H9 (cell line): Measurements from ENCODE around the gene KCTD18. TPM values are rescaled to one million over a fixed set of nuclear protein-coding genes. Genes with fewer than 3 reads are reported as not detected.

Source experiments
- DNase-seq: peaks from one replicate; pipeline ENCODE4 v3.0.0-alpha.2; 2017
- H2AFZ ChIP-seq: one replicate; pipeline ENCODE4 v1.6.1; 2013; ENCODE audit warnings: mild to moderate bottlenecking, low read length, control low read depth, moderate library complexity
- H2AK5ac ChIP-seq: 2 replicates; pipeline ENCODE4 v1.6.1; 2013; ENCODE audit warnings: low read length, control low read depth, mixed read lengths; ENCODE audit not compliant: insufficient read length
- H2BK120ac ChIP-seq: one replicate; pipeline ENCODE4 v1.6.1; 2013; ENCODE audit warnings: low read depth, mild to moderate bottlenecking, low read length, control low read depth, inconsistent platforms; ENCODE audit not compliant: poor library complexity, severe bottlenecking
- H2BK12ac ChIP-seq: 2 replicates; pipeline ENCODE4 v1.6.1; 2013; ENCODE audit warnings: low read length, control low read depth, mixed read lengths, low read depth; ENCODE audit not compliant: insufficient read length
- H2BK15ac ChIP-seq: 2 replicates; pipeline ENCODE4 v1.6.1; 2013; ENCODE audit warnings: low read depth, low read length, control low read depth
- H2BK20ac ChIP-seq: one replicate; pipeline ENCODE4 v1.6.1; 2013; ENCODE audit warnings: low read depth, mild to moderate bottlenecking, low read length, control low read depth, inconsistent platforms; ENCODE audit not compliant: poor library complexity, severe bottlenecking
- H2BK5ac ChIP-seq: 2 replicates; pipeline ENCODE4 v1.6.1; 2013; ENCODE audit warnings: low read length, control low read depth, mixed read lengths; ENCODE audit not compliant: insufficient read length
- H3K14ac ChIP-seq: 2 replicates; pipeline ENCODE4 v1.6.1; 2013; ENCODE audit warnings: low read length, control low read depth; ENCODE audit not compliant: insufficient read depth
- H3K18ac ChIP-seq: 2 replicates; pipeline ENCODE4 v1.6.1; 2013; ENCODE audit warnings: low read depth, mild to moderate bottlenecking, mixed read lengths, low read length, control low read depth; ENCODE audit not compliant: insufficient read length
- H3K23ac ChIP-seq: 2 replicates; pipeline ENCODE4 v1.6.1; 2013; ENCODE audit warnings: low read length, control low read depth, mixed read lengths, low read depth; ENCODE audit not compliant: insufficient read length
- H3K23me2 ChIP-seq: 2 replicates; pipeline ENCODE4 v1.6.1; 2013; ENCODE audit warnings: low read depth, mild to moderate bottlenecking, mixed read lengths, low read length, control low read depth; ENCODE audit not compliant: insufficient read length, poor library complexity, severe bottlenecking
- H3K27ac ChIP-seq: 2 replicates; pipeline ENCODE4 v1.5.1; 2013; ENCODE audit warnings: low read length, control low read depth, mixed read lengths, low read depth; ENCODE audit not compliant: insufficient read length
- H3K27me3 ChIP-seq: 2 replicates; pipeline ENCODE4 v1.6.1; 2013; ENCODE audit warnings: low read length, control low read depth, inconsistent platforms; ENCODE audit not compliant: insufficient read depth
- H3K4ac ChIP-seq: 2 replicates; pipeline ENCODE4 v1.6.1; 2013; ENCODE audit warnings: low read depth, mild to moderate bottlenecking, control low read depth, inconsistent platforms, low read length, moderate library complexity
- H3K4me1 ChIP-seq: 2 replicates; pipeline ENCODE4 v1.6.1; 2013; ENCODE audit warnings: low read length, control low read depth, inconsistent platforms; ENCODE audit not compliant: insufficient read depth
- H3K4me2 ChIP-seq: 2 replicates; pipeline ENCODE4 v1.6.1; 2013; ENCODE audit warnings: low read length, control low read depth, mixed read lengths; ENCODE audit not compliant: insufficient read length, insufficient read depth
- H3K56ac ChIP-seq: 2 replicates; pipeline ENCODE4 v1.6.1; 2013; ENCODE audit warnings: low read depth, mild to moderate bottlenecking, mixed read lengths, low read length, control low read depth; ENCODE audit not compliant: insufficient read length
- H3K79me1 ChIP-seq: 2 replicates; pipeline ENCODE4 v1.6.1; 2013; ENCODE audit warnings: low read depth, mild to moderate bottlenecking, moderate library complexity, low read length, control low read depth, inconsistent platforms; ENCODE audit not compliant: insufficient read depth, poor library complexity, severe bottlenecking
- H3K79me2 ChIP-seq: 2 replicates; pipeline ENCODE4 v1.6.1; 2013; ENCODE audit warnings: low read length, control low read depth, inconsistent platforms; ENCODE audit not compliant: insufficient read depth
- H3K9ac ChIP-seq: 2 replicates; pipeline ENCODE4 v1.6.1; 2013; ENCODE audit warnings: low read length, control low read depth, mixed read lengths; ENCODE audit not compliant: insufficient read length; ENCODE audit errors: extremely low read depth
- H3K9me3 ChIP-seq: one replicate; pipeline ENCODE4 v1.6.1; 2013; ENCODE audit warnings: low read depth, low read length, inconsistent platforms; ENCODE audit not compliant: control insufficient read depth
- H3T11ph ChIP-seq: one replicate; pipeline ENCODE4 v1.6.1; 2013; ENCODE audit warnings: mild to moderate bottlenecking, low read length, control low read depth, inconsistent platforms
- H4K20me1 ChIP-seq: one replicate; pipeline ENCODE4 v1.6.1; 2013; ENCODE audit not compliant: control insufficient read depth, insufficient read length, insufficient read depth
- H4K5ac ChIP-seq: 2 replicates; pipeline ENCODE4 v1.6.1; 2013; ENCODE audit warnings: low read depth, mild to moderate bottlenecking, mixed read lengths, low read length, control low read depth; ENCODE audit not compliant: insufficient read length
- H4K8ac ChIP-seq: replicated peaks from 2 replicates; pipeline ENCODE4 v1.6.1; 2013; ENCODE audit warnings: low read length, control low read depth, mixed read lengths, low read depth; ENCODE audit not compliant: insufficient read length
- H4K91ac ChIP-seq: 2 replicates; pipeline ENCODE4 v1.6.1; 2013; ENCODE audit warnings: low read depth, mild to moderate bottlenecking, moderate library complexity, mixed read lengths, low read length, control low read depth; ENCODE audit not compliant: insufficient read length
- H3K27ac Mint-ChIP-seq, 3 experiments: 2 replicates in 2 of 3; 3 replicates in 1 of 3; pipeline ENCODE4 v1.8.0; 2020 to 2021; ENCODE audit warnings: mixed read lengths in 3 of 3, mild to moderate bottlenecking in 1 of 3, moderate library complexity in 1 of 3
- H3K27me3 Mint-ChIP-seq: 2 replicates; pipeline ENCODE4 v1.8.0; 2021; ENCODE audit warnings: low read depth, mild to moderate bottlenecking, moderate library complexity, mixed read lengths
- H3K36me3 Mint-ChIP-seq, 3 experiments: 2 replicates in 2 of 3; 3 replicates in 1 of 3; pipeline ENCODE4 v1.8.0; 2020 to 2021; ENCODE audit warnings: low read depth in 3 of 3, mixed read lengths in 3 of 3; ENCODE audit not compliant: insufficient read depth in 1 of 3
- H3K4me1 Mint-ChIP-seq, 2 experiments: 2 replicates each; pipeline ENCODE4 v1.8.0; 2020; ENCODE audit warnings: mixed read lengths in 2 of 2
- H3K4me3 Mint-ChIP-seq, 2 experiments: 2 replicates in 1 of 2; 3 replicates in 1 of 2; pipeline ENCODE4 v1.8.0; 2020 to 2021; ENCODE audit warnings: mild to moderate bottlenecking in 2 of 2, mixed read lengths in 2 of 2, moderate library complexity in 1 of 2
- H3K9me3 Mint-ChIP-seq, 2 experiments: 2 replicates in 1 of 2; 3 replicates in 1 of 2; pipeline ENCODE4 v1.8.0; 2020; ENCODE audit warnings: mild to moderate bottlenecking in 2 of 2, mixed read lengths in 2 of 2, moderate library complexity in 1 of 2
- WGBS: extraction: QIAGEN DNeasy Blood & Tissue Kit; methylation state at CpG from one replicate; pipeline ENCODE4 v1.1.7; 2013; ENCODE audit warnings: missing lambda C conversion rate, low lambda C conversion rate, mixed read lengths; ENCODE audit not compliant: insufficient read length; ENCODE audit errors: extremely low coverage; 5-methylcytosine and 5-hydroxymethylcytosine counted together
- total RNA-seq: library from RNA; stranded (reverse); gene quantifications from 2 replicates; pipeline ENCODE4 v1.2.1, GENCODE V29; 2021
- TF ChIP-seq, protein P1 (sequence below): fragments of 200-600 bp; sonication (generic); conservative IDR thresholded peaks from 3 replicates; pipeline ENCODE4 v1.8.0; 2021; ENCODE audit warnings: antibody characterized with exemption, mild to moderate bottlenecking

The KCTD18 gene
- total RNA-seq, 1 experiment from 2014 or later: 4.9 TPM

DNA sequence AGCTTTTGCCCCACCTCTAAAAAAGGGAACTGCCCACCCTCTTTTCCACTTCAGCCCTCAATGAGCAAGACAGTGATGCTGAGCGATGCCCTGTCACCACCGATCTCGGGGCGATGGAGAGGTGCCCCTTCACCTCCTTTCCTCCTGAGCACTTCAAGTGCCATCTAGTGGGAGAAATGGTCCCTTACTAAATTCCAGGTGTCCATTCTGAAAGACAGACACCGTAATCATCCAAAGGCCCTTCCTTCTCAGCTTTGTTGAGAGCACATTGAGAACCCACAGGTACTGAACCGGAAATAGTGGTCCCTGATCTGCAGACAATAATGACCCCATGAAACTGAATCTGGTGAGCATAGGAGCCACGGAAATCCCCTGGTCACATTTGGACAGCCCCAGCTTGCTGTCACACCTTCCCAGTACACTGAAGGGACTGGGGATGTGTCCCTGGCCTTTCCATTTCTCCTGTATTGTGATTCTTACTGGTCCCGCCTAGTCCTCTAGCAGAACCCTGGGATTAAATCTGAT, 38.5 kb downstream of the KCTD18 start:
- H4K20me1 ChIP-seq: no peaks in the 10 kb centered on the region
- H3K4me2 ChIP-seq: no peak overlapping the region
- H3K4me3 Mint-ChIP-seq: no peak overlapping the region; a peak in 1 of 5 replicates
- no peak overlapping the region for H3K27ac ChIP-seq
- no peak overlapping the region for H4K91ac ChIP-seq
- peaks cover 19 to 20% of the 10 kb centered on the region in 2 experiments for H3K4me1 Mint-ChIP-seq
- no peak overlapping the region for H2BK20ac ChIP-seq
- no peak overlapping the region for H2AFZ ChIP-seq
- no peak overlapping the region for H2AK5ac ChIP-seq
- TF ChIP-seq, protein P1, sequence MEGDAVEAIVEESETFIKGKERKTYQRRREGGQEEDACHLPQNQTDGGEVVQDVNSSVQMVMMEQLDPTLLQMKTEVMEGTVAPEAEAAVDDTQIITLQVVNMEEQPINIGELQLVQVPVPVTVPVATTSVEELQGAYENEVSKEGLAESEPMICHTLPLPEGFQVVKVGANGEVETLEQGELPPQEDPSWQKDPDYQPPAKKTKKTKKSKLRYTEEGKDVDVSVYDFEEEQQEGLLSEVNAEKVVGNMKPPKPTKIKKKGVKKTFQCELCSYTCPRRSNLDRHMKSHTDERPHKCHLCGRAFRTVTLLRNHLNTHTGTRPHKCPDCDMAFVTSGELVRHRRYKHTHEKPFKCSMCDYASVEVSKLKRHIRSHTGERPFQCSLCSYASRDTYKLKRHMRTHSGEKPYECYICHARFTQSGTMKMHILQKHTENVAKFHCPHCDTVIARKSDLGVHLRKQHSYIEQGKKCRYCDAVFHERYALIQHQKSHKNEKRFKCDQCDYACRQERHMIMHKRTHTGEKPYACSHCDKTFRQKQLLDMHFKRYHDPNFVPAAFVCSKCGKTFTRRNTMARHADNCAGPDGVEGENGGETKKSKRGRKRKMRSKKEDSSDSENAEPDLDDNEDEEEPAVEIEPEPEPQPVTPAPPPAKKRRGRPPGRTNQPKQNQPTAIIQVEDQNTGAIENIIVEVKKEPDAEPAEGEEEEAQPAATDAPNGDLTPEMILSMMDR: peak; percentile 72
- H2BK12ac ChIP-seq: no peak overlapping the region
- no peak overlapping the region for H3K4ac ChIP-seq
- H3K27ac Mint-ChIP-seq: peak overlapping the region in 2 of 3 experiments; percentile 38 to 60; a peak in 3 of 7 replicates
- no peaks in the 10 kb centered on the region for H3K23me2 ChIP-seq
- peak; percentile 39 for DNase-seq
- peaks cover 32 to 75% (median 39%) of the 10 kb centered on the region in 3 experiments for H3K36me3 Mint-ChIP-seq
- no CpG with 5 or more reads among the region's 8 CpGs for WGBS
- no peak overlapping the region for H2BK120ac ChIP-seq
- no peak overlapping the region for H3K18ac ChIP-seq
- no peaks in the 10 kb centered on the region for H3K9me3 ChIP-seq
- no peaks in the 10 kb centered on the region for H3K27me3 ChIP-seq
- H3K27me3 Mint-ChIP-seq: no peaks in the 10 kb centered on the region
- no peaks in the 10 kb centered on the region for H3K79me1 ChIP-seq
- no peak overlapping the region for H3T11ph ChIP-seq
- no peaks in the 10 kb centered on the region for H3K9me3 Mint-ChIP-seq
- H2BK15ac ChIP-seq: no peak overlapping the region
- H3K79me2 ChIP-seq: no peaks in the 10 kb centered on the region
- no peak overlapping the region for H2BK5ac ChIP-seq
- no peak overlapping the region for H3K14ac ChIP-seq
- H4K8ac ChIP-seq: no peak overlapping the region
- no peak overlapping the region for H4K5ac ChIP-seq
- H3K56ac ChIP-seq: no peak overlapping the region
- H3K4me1 ChIP-seq: no peaks in the 10 kb centered on the region
- H3K9ac ChIP-seq: no peak overlapping the region
- H3K23ac ChIP-seq: no peak overlapping the region
